MCF 10A (cell line): ENCODE results near the gene ACTMAP. TPM values are rescaled to one million over a fixed set of nuclear protein-coding genes. Genes with fewer than 3 reads are reported as not detected.

Experiments
- BruUV-seq: library from RNA; stranded (reverse); fragments of 400-500 nt; replicated peaks from 2 replicates; lab custom pipeline; 2021; lab: Mats Ljungman, UMichigan
- CTCF ChIA-PET: fragments of 300-600 bp; sonication (Branson Sonifier 250); formaldehyde crosslinking; extraction: SDS; loops from one replicate; lab custom pipeline; 2021; ENCODE audit warnings: antibody characterized with exemption, inconsistent platforms; lab: Yijun Ruan, JAX
- POLR2A ChIA-PET: fragments of 300-600, 350-650 bp; sonication (Branson Sonifier 250); formaldehyde crosslinking; extraction: SDS; loops from one replicate; lab custom pipeline; 2020; ENCODE audit warnings: antibody characterized with exemption, inconsistent platforms; lab: Yijun Ruan, JAX
- DNase-seq: peaks from one replicate; pipeline ENCODE4 v3.0.0-alpha.2; 2018; ENCODE audit not compliant: unreplicated experiment
- H3K27ac Mint-ChIP-seq: one replicate; pipeline ENCODE4 v1.8.0; 2022; ENCODE audit warnings: mild to moderate bottlenecking, low read depth, mixed read lengths; ENCODE audit not compliant: unreplicated experiment
- H3K27me3 Mint-ChIP-seq: one replicate; pipeline ENCODE4 v1.8.0; 2022; ENCODE audit warnings: mixed read lengths; ENCODE audit not compliant: insufficient read depth, unreplicated experiment
- H3K36me3 Mint-ChIP-seq: one replicate; pipeline ENCODE4 v1.8.0; 2022; ENCODE audit warnings: mild to moderate bottlenecking, moderate library complexity, mixed read lengths; ENCODE audit not compliant: insufficient read depth, unreplicated experiment
- H3K4me1 Mint-ChIP-seq: one replicate; pipeline ENCODE4 v1.8.0; 2022; ENCODE audit warnings: mixed read lengths; ENCODE audit not compliant: insufficient read depth, unreplicated experiment
- H3K4me3 Mint-ChIP-seq: one replicate; pipeline ENCODE4 v1.8.0; 2022; ENCODE audit warnings: mild to moderate bottlenecking, moderate library complexity, mixed read lengths; ENCODE audit not compliant: unreplicated experiment
- H3K9me3 Mint-ChIP-seq: one replicate; pipeline ENCODE4 v1.8.0; 2022; ENCODE audit warnings: mixed read lengths; ENCODE audit not compliant: unreplicated experiment
- intact Hi-C: fragments of 100-400 bp; cut with micrococcal nuclease; formaldehyde crosslinking; loops from 2 replicates; pipeline ENCODE4 v1.14.1; 2022
- total RNA-seq: library from RNA; stranded (reverse); gene quantifications from 2 replicates; pipeline ENCODE4 v1.2.3, GENCODE V29; 2022
- TF ChIP-seq, protein P1 (sequence below): fragments of 200-600 bp; IDR thresholded peaks from one replicate; pipeline ENCODE4 v1.8.0; 2022; ENCODE audit warnings: antibody characterized with exemption, mild to moderate bottlenecking; ENCODE audit not compliant: unreplicated experiment

The ACTMAP gene
- total RNA-seq, 1 experiment from 2014 or later: 19.3 TPM

- no TSS peak for BruUV-seq
- TF ChIP-seq, protein P1, sequence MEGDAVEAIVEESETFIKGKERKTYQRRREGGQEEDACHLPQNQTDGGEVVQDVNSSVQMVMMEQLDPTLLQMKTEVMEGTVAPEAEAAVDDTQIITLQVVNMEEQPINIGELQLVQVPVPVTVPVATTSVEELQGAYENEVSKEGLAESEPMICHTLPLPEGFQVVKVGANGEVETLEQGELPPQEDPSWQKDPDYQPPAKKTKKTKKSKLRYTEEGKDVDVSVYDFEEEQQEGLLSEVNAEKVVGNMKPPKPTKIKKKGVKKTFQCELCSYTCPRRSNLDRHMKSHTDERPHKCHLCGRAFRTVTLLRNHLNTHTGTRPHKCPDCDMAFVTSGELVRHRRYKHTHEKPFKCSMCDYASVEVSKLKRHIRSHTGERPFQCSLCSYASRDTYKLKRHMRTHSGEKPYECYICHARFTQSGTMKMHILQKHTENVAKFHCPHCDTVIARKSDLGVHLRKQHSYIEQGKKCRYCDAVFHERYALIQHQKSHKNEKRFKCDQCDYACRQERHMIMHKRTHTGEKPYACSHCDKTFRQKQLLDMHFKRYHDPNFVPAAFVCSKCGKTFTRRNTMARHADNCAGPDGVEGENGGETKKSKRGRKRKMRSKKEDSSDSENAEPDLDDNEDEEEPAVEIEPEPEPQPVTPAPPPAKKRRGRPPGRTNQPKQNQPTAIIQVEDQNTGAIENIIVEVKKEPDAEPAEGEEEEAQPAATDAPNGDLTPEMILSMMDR: no peak
- peak overlapping the region; percentile 95 for H3K27ac Mint-ChIP-seq
- no peaks in the 10 kb centered on the region for H3K27me3 Mint-ChIP-seq
- no peaks in the 10 kb centered on the region for H3K9me3 Mint-ChIP-seq
- peak; percentile 92 for DNase-seq
- H3K4me3 Mint-ChIP-seq: peak overlapping the region; percentile 92
- ChIA-PET CTCF (interaction anchor here (0.6 to 0.9 kb wide), 2 partner anchors 36 to 413 kb away, joined by 4 read pairs; no protein-coding TSS in a partner anchor), POLR2A (interaction anchor here (0.6 to 3.7 kb wide), 19 partner anchors 9 to 841 kb away, joined by 3 to 43 read pairs (median 4); partner anchors contain the start of genes ACTMAP, EGLN2, NUMBL and RAB4B)
- intact Hi-C loops: loop anchor here (1.0 kb wide), 1 partner anchor 79 kb away; no protein-coding TSS in a partner anchor
- peaks cover 47% of the 10 kb centered on the region for H3K4me1 Mint-ChIP-seq
- H3K36me3 Mint-ChIP-seq: peaks cover 62% of the 10 kb centered on the region
These were observed 31.4 kb downstream of the ACTMAP start for GRCh38 chr19:40718774-40719391.

DNA sequence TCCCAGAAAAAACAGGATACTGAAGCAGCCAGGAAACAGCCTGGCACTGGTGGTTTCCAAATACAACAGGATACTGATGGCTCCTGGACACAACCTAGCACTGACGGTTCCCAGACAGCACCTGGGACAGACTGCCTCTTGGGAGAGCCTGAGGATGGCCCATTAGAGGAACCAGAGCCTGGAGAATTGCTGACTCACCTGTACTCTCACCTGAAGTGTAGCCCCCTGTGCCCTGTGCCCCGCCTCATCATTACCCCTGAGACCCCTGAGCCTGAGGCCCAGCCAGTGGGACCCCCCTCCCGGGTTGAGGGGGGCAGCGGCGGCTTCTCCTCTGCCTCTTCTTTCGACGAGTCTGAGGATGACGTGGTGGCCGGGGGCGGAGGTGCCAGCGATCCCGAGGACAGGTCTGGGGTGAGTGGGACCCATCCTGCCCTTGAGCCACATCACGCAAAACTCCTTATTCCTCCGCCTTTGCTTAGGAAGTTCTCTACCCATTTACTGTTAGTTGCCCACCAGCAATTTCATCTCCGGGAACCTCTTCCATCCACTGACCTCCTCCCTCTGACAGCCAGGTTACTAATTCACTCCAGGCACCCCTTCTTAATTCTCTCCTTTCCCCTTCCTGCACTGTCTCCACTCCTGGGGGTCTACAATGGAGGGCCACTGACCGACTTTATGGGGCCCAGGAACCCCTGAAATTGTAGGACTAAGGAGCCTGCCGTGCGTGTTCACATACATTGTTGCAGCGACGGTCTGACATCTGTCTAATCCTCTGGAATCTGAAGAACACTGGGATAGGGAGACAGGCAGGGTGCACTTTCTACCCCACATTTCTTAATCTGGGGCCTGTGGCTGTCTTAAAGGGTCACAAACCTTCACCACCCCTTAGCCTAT, 32.1 kb downstream of the ACTMAP start:
- BruUV-seq: no TSS peak
- CTCF ChIA-PET: interaction anchor here (0.7 kb wide), 1 partner anchor 23 kb away, joined by 3 read pairs; no protein-coding TSS in a partner anchor
- DNase-seq: peak; percentile 56
- Mint-ChIP-seq H3K9me3 (no peaks in the 10 kb centered on the region), H3K27ac (peak overlapping the region; percentile 95), H3K27me3 (no peaks in the 10 kb centered on the region), H3K4me1 (peaks cover 50% of the 10 kb centered on the region), H3K4me3 (peak overlapping the region; percentile 92), H3K36me3 (peaks cover 60% of the 10 kb centered on the region)
- intact Hi-C loops: loop anchor here (1.0 to 2.0 kb wide), 2 partner anchors 33 to 80 kb away; partner anchors contain the start of genes ACTMAP and SNRPA
- POLR2A ChIA-PET: interaction anchor here (0.6 to 3.7 kb wide), 28 partner anchors 10 to 545 kb away, joined by 3 to 79 read pairs (median 7); partner anchors contain the start of genes ACTMAP, AXL, BLVRB and EGLN2
- TF ChIP-seq, protein P1: no peak

GRCh38 chr19:40717325-40717879, 32.9 kb downstream of the ACTMAP start:
- TF ChIP-seq, protein P1: no peak
- peaks cover 45% of the 10 kb centered on the region for H3K4me1 Mint-ChIP-seq
- no peaks in the 10 kb centered on the region for H3K9me3 Mint-ChIP-seq
- intact Hi-C loops: loop anchor here (2.0 kb wide), 1 partner anchor 33 kb away; the partner anchor contains the start of genes ACTMAP and SNRPA
- H3K27me3 Mint-ChIP-seq: no peaks in the 10 kb centered on the region
- BruUV-seq: TSS peak; percentile 28
- peak overlapping the region; percentile 92 for H3K4me3 Mint-ChIP-seq
- H3K27ac Mint-ChIP-seq: peak overlapping the region; percentile 95
- ChIA-PET CTCF (interaction anchor here (0.7 kb wide), 1 partner anchor 22 kb away, joined by 3 read pairs; no protein-coding TSS in a partner anchor), POLR2A (interaction anchor here (0.6 to 2.4 kb wide), 33 partner anchors 9 to 1282 kb away, joined by 3 to 79 read pairs (median 5); partner anchors contain the start of genes ACTMAP, AXL, BLVRB and EGLN2)
- DNase-seq: no peak
- H3K36me3 Mint-ChIP-seq: peaks cover 57% of the 10 kb centered on the region
